SKM-1 (cell line): ENCODE data around the gene DUSP1.

Experiments used
- DNase-seq: peaks from one replicate; lab custom pipeline; 2025; ENCODE audit not compliant: unreplicated experiment; lab: John Stamatoyannopoulos, UW

Gene DUSP1

GRCh38 chr5:172745838-172746237 lies 25.2 kb downstream of the DUSP1 start:
- no peak for DNase-seq

GRCh38 chr5:172745406-172745805 lies 25.6 kb downstream of the DUSP1 start:
- no peak for DNase-seq

- DNase-seq, result no peak
Observed at GRCh38 chr5:172744123-172745104, 26.6 kb downstream of the DUSP1 start.

GRCh38 chr5:172743112-172743959 lies 27.7 kb downstream of the DUSP1 start:
- no peak for DNase-seq

- no peak for DNase-seq
Observed at GRCh38 chr5:172741206-172741582, 29.8 kb downstream of the DUSP1 start.

- DNase-seq, result no peak
Observed at GRCh38 chr5:172740428-172741205, 30.4 kb downstream of the DUSP1 start.

- no peak for DNase-seq
Observed at GRCh38 chr5:172739375-172739774, 31.6 kb downstream of the DUSP1 start.

GRCh38 chr5:172736508-172737135 lies 34.4 kb downstream of the DUSP1 start:
- DNase-seq, result no peak

GRCh38 chr5:172735141-172735831 lies 35.7 kb downstream of the DUSP1 start:
- no peak for DNase-seq

GRCh38 chr5:172733974-172734346 lies 37.0 kb downstream of the DUSP1 start:
- no peak for DNase-seq

GRCh38 chr5:172733131-172733973 lies 37.6 kb downstream of the DUSP1 start:
- DNase-seq, result no peak

- DNase-seq, result no peak
Observed at GRCh38 chr5:172732201-172732865, 38.7 kb downstream of the DUSP1 start.

GRCh38 chr5:172731680-172732074 lies 39.3 kb downstream of the DUSP1 start:
- DNase-seq, result no peak

- DNase-seq, result no peak
Observed at GRCh38 chr5:172730981-172731679, 39.9 kb downstream of the DUSP1 start.

GRCh38 chr5:172730222-172730621 lies 40.8 kb downstream of the DUSP1 start:
- DNase-seq, result no peak

- DNase-seq, result no peak
Observed at GRCh38 chr5:172729588-172729987, 41.4 kb downstream of the DUSP1 start.

GRCh38 chr5:172728481-172729241 lies 42.3 kb downstream of the DUSP1 start:
- DNase-seq, result no peak
